Hepatocyte (in vitro differentiated cells): Measurements from ENCODE around the gene MIER1. TPM values are rescaled to one million over a fixed set of nuclear protein-coding genes. Genes with fewer than 3 reads are reported as not detected.
A peak's percentile ranks its signal among the peaks of the same experiment; 100 is the strongest.

Experiments used
- DNase-seq: peaks from one replicate; pipeline ENCODE4 v3.0.0-alpha.2; 2016; ENCODE audit warnings: low spot score
- H2AFZ ChIP-seq: fragments of 200-600 bp; sonication (generic); 2 replicates; pipeline ENCODE4 v1.6.0; 2016; ENCODE audit warnings: antibody characterized with exemption, mild to moderate bottlenecking
- H3K27ac ChIP-seq: fragments of 200-600 bp; sonication (generic); 2 replicates; pipeline ENCODE4 v1.5.1; 2016; ENCODE audit warnings: mild to moderate bottlenecking
- H3K27me3 ChIP-seq: fragments of 200-600 bp; sonication (generic); 2 replicates; pipeline ENCODE4 v1.6.1; 2016
- H3K36me3 ChIP-seq: fragments of 200-600 bp; sonication (generic); replicated peaks from 2 replicates; pipeline ENCODE4 v1.5.1; 2016; ENCODE audit warnings: low read depth; ENCODE audit not compliant: insufficient read depth
- H3K4me1 ChIP-seq: fragments of 200-600 bp; sonication (generic); 2 replicates; pipeline ENCODE4 v1.5.1; 2016; ENCODE audit warnings: mild to moderate bottlenecking, moderate library complexity; ENCODE audit not compliant: insufficient read depth
- H3K4me2 ChIP-seq: fragments of 200-600 bp; sonication (generic); 2 replicates; pipeline ENCODE4 v1.6.0; 2016
- H3K4me3 ChIP-seq: fragments of 200-600 bp; sonication (generic); 2 replicates; pipeline ENCODE4 v1.5.1; 2016; ENCODE audit warnings: mild to moderate bottlenecking
- H3K79me2 ChIP-seq: fragments of 200-600 bp; sonication (generic); 2 replicates; pipeline ENCODE4 v1.6.0; 2017; ENCODE audit warnings: mild to moderate bottlenecking
- H3K9me2 ChIP-seq: fragments of 200-600 bp; sonication (generic); replicated peaks from 2 replicates; pipeline ENCODE4 v1.6.0; 2017; ENCODE audit warnings: mild to moderate bottlenecking; ENCODE audit not compliant: insufficient read depth
- H3K9me3 ChIP-seq: fragments of 200-600 bp; sonication (generic); 2 replicates; pipeline ENCODE4 v1.5.1; 2016; ENCODE audit warnings: low read depth, mild to moderate bottlenecking
- H4K20me1 ChIP-seq: fragments of 200-600 bp; sonication (generic); 2 replicates; pipeline ENCODE4 v1.6.0; 2016; ENCODE audit warnings: mild to moderate bottlenecking; ENCODE audit not compliant: insufficient read depth, poor library complexity, severe bottlenecking
- EZH2 ChIP-seq: fragments of 200-600 bp; sonication (generic); IDR thresholded peaks from 2 replicates; pipeline ENCODE4 v1.6.1; 2016; ENCODE audit warnings: antibody characterized with exemption, mild to moderate bottlenecking, borderline replicate concordance
- EZH2phosphoT487 ChIP-seq: fragments of 200-600 bp; sonication (generic); IDR thresholded peaks from one replicate; pipeline ENCODE4 v1.6.1; 2018; ENCODE audit warnings: antibody characterized with exemption, mild to moderate bottlenecking, low read depth, moderate library complexity; ENCODE audit not compliant: unreplicated experiment, severe bottlenecking
- WGBS: methylation state at CpG from one replicate; pipeline ENCODE4 v1.1.6; 2016; ENCODE audit warnings: low lambda C conversion rate; ENCODE audit errors: missing lambda C conversion rate; 5-methylcytosine and 5-hydroxymethylcytosine counted together
- polyA plus RNA-seq: library from polyadenylated mRNA; unstranded; fragments of >200 nt; fragmentation: Nextera tagmentation; extraction: Ambion mirVana; gene quantifications from 2 replicates; pipeline ENCODE4 v1.2.1, GENCODE V29; 2016
- total RNA-seq: library from RNA; depleted of rRNA; stranded (reverse); fragments of >200 nt; gene quantifications from 2 replicates; pipeline ENCODE4 v1.2.3, GENCODE V29; 2014
- TF ChIP-seq, protein P1 (sequence below): fragments of 200-600 bp; sonication (generic); IDR thresholded peaks from 2 replicates; pipeline ENCODE4 v1.5.1; 2016; ENCODE audit warnings: antibody characterized with exemption, mild to moderate bottlenecking; ENCODE audit not compliant: poor library complexity

MIER1 gene
- total and polyA plus RNA-seq, 2 experiments from 2014 or later = 19.3 to 42.2 TPM

DNA sequence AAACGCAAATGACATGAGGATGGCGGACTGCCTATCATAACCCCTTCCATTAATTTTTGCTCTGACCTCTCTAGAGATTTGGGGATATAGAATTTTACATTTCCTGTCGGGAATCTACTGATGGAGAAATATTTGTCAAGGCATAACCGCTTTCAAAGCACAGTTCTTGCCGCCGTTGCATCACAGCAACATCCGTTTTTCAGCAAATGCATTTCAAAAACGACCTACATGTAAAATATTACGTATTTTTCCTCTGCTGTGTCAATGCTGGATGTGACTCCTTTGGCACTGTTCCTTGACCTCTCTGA is 4.9 kb downstream of the MIER1 start:
- DNase-seq = no peak
- H3K4me2 ChIP-seq = peak overlapping the region; percentile 73
- 38% methylated on average over 9 of the region's 9 CpGs for WGBS
- H2AFZ ChIP-seq = peak overlapping the region; percentile 53
- no peaks in the 10 kb centered on the region for H3K9me3 ChIP-seq
- H4K20me1 ChIP-seq = peaks cover 25% of the 10 kb centered on the region
- no peaks in the 10 kb centered on the region for H3K36me3 ChIP-seq
- H3K4me3 ChIP-seq = peak overlapping the region; percentile 33
- no peaks in the 10 kb centered on the region for H3K9me2 ChIP-seq
- peaks cover 26% of the 10 kb centered on the region for H3K4me1 ChIP-seq
- peak overlapping the region; percentile 98 for H3K27ac ChIP-seq
- H3K79me2 ChIP-seq = peaks cover 76% of the 10 kb centered on the region
- H3K27me3 ChIP-seq = no peaks in the 10 kb centered on the region
- TF ChIP-seq, protein P1, sequence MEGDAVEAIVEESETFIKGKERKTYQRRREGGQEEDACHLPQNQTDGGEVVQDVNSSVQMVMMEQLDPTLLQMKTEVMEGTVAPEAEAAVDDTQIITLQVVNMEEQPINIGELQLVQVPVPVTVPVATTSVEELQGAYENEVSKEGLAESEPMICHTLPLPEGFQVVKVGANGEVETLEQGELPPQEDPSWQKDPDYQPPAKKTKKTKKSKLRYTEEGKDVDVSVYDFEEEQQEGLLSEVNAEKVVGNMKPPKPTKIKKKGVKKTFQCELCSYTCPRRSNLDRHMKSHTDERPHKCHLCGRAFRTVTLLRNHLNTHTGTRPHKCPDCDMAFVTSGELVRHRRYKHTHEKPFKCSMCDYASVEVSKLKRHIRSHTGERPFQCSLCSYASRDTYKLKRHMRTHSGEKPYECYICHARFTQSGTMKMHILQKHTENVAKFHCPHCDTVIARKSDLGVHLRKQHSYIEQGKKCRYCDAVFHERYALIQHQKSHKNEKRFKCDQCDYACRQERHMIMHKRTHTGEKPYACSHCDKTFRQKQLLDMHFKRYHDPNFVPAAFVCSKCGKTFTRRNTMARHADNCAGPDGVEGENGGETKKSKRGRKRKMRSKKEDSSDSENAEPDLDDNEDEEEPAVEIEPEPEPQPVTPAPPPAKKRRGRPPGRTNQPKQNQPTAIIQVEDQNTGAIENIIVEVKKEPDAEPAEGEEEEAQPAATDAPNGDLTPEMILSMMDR = no peak
- TF ChIP-seq EZH2 = no peak
- no peak for TF ChIP-seq EZH2phosphoT487

DNA sequence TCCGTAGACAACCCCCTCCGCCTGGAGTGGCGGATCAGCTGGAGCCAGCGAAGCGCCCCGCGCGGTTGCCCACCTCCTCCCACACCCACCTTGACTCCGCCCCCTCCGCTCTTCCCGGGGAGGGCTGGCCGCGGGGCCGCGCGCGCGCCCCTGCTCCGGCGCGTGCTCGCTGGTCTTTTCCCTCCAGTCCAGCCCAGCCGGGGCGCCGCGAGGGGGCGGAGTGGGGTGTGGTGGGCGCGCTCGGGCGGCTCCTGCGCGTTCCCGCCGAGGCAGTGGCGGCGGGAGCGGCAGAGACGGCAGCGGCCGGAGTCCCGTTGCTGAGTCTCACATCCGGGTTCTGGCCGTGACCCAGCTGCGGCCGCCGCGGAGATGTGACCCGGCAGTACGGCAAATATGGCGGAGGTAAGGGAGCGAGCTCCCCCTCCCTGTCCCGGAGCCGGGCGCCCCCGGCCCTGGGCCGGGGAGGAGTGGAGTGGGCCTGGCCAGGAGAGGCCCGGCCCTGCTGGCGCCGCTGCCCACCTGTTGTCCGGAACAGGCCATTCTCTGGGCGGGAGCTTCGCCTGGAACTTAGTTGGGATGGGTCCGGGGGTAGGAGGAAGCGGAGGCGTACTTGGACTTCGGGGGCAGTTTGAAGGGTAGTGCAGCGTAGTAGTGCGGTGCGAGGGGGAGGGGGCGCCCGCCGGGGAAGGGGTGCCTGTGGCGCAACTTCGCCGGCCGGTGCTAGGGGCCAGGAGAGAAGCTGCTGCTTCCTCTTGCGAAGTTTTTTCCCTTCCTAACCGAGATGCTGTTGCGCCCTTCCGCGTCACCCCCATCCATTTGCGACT is 5.4 kb downstream of the MIER1 start:
- H3K4me3 ChIP-seq = peak overlapping the region; percentile 63
- H3K4me2 ChIP-seq = peak overlapping the region; percentile 83
- H3K27me3 ChIP-seq = no peaks in the 10 kb centered on the region
- no peaks in the 10 kb centered on the region for H3K9me2 ChIP-seq
- H3K4me1 ChIP-seq = peaks cover 26% of the 10 kb centered on the region
- WGBS = under 1% methylated on average over 30 of the region's 83 CpGs
- H3K79me2 ChIP-seq = peaks cover 82% of the 10 kb centered on the region
- H3K36me3 ChIP-seq = no peaks in the 10 kb centered on the region
- H4K20me1 ChIP-seq = peaks cover 27% of the 10 kb centered on the region
- no peaks in the 10 kb centered on the region for H3K9me3 ChIP-seq
- peak overlapping the region; percentile 98 for H3K27ac ChIP-seq
- TF ChIP-seq, protein P1 = peak; percentile 40
- TF ChIP-seq EZH2phosphoT487 = no peak
- DNase-seq = peak; percentile 97
- peak overlapping the region; percentile 75 for H2AFZ ChIP-seq

DNA sequence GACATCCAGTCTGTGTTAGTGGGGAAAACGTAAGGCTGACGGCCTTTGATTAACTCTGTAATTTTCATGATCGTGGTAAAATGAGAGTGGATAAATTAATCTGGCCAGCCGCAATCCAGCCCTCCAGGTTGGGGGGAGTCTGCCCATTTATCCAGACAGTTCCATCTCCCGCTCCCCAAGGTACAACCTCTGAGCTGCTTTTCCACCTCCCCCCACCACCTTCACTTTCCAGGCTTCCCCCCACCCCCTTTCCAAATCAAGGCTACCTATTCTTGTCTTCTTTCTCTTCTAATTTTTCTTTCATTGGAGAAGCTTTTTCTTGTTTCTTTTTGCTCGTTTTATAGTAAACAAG is 6.0 kb downstream of the MIER1 start:
- Histone ChIP-seq H3K4me3 (peak overlapping the region; percentile 63), H3K4me1 (peaks cover 26% of the 10 kb centered on the region), H4K20me1 (peaks cover 27% of the 10 kb centered on the region), H3K9me2 (no peaks in the 10 kb centered on the region), H3K4me2 (peak overlapping the region; percentile 83), H3K9me3 (no peaks in the 10 kb centered on the region), H3K79me2 (peaks cover 87% of the 10 kb centered on the region), H2AFZ (peak overlapping the region; percentile 75), H3K36me3 (no peaks in the 10 kb centered on the region), H3K27ac (peak overlapping the region; percentile 98), H3K27me3 (no peaks in the 10 kb centered on the region)
- no peak for DNase-seq
- WGBS = 0% methylated on average over 6 of the region's 6 CpGs
- TF ChIP-seq EZH2phosphoT487 (no peak), EZH2 (no peak)

DNA sequence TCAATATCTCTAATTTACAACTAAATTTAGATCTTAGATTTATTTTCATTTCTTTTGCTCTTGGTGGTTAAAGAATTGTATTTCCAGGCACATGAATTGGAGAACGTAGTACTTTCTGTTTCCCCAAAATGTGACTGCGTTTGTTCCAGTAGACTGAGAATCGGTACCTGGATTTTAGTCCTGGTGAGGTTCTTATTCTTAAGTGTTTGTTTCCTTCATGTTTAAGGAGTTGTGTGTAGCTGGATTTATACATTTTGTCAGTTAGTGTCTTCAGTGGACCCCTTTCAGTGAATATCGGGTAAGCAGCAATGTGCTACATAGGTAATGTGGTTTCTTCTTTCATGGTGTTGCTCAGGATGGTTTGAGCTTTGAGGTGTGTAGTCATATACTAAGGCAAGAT is 6.8 kb downstream of the MIER1 start:
- peaks cover 21% of the 10 kb centered on the region for H3K4me1 ChIP-seq
- H3K9me3 ChIP-seq = no peaks in the 10 kb centered on the region
- H3K4me3 ChIP-seq = peak overlapping the region; percentile 63
- no peaks in the 10 kb centered on the region for H3K27me3 ChIP-seq
- TF ChIP-seq EZH2 (no peak), EZH2phosphoT487 (no peak)
- TF ChIP-seq, protein P1 = no peak
- peaks cover 27% of the 10 kb centered on the region for H4K20me1 ChIP-seq
- peaks cover 87% of the 10 kb centered on the region for H3K79me2 ChIP-seq
- whole genome bisulfite sequencing = 33% methylated on average over 4 of the region's 4 CpGs
- H2AFZ ChIP-seq = no peak overlapping the region
- no peaks in the 10 kb centered on the region for H3K36me3 ChIP-seq
- peak overlapping the region; percentile 83 for H3K4me2 ChIP-seq
- peak overlapping the region; percentile 98 for H3K27ac ChIP-seq
- H3K9me2 ChIP-seq = no peaks in the 10 kb centered on the region
- DNase-seq = no peak
